Measurements from ENCODE around the gene KLHL29.

The KLHL29 gene

GRCh38 chr2:23651187-23652080 is 266.5 kb downstream of the KLHL29 start:
- no peak overlapping the region for H3K4me3 ChIP-seq (ENCODE audit: low read depth, low read length)
- DNase-seq (ENCODE audit: low read depth): no peak
- TF ChIP-seq, protein P1, sequence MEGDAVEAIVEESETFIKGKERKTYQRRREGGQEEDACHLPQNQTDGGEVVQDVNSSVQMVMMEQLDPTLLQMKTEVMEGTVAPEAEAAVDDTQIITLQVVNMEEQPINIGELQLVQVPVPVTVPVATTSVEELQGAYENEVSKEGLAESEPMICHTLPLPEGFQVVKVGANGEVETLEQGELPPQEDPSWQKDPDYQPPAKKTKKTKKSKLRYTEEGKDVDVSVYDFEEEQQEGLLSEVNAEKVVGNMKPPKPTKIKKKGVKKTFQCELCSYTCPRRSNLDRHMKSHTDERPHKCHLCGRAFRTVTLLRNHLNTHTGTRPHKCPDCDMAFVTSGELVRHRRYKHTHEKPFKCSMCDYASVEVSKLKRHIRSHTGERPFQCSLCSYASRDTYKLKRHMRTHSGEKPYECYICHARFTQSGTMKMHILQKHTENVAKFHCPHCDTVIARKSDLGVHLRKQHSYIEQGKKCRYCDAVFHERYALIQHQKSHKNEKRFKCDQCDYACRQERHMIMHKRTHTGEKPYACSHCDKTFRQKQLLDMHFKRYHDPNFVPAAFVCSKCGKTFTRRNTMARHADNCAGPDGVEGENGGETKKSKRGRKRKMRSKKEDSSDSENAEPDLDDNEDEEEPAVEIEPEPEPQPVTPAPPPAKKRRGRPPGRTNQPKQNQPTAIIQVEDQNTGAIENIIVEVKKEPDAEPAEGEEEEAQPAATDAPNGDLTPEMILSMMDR (IDR thresholded peaks at IDR 0.05; ENCODE audit: low read depth, low read length, missing control alignments): no peak

- no peak for DNase-seq (ENCODE audit: low read depth)
- TF ChIP-seq, protein P1 (IDR thresholded peaks at IDR 0.05; ENCODE audit: low read depth, low read length, missing control alignments): no peak
- H3K4me3 ChIP-seq (ENCODE audit: low read depth, low read length): no peak overlapping the region
Measured at GRCh38 chr2:23653326-23653725, 268.3 kb downstream of the KLHL29 start.

DNA sequence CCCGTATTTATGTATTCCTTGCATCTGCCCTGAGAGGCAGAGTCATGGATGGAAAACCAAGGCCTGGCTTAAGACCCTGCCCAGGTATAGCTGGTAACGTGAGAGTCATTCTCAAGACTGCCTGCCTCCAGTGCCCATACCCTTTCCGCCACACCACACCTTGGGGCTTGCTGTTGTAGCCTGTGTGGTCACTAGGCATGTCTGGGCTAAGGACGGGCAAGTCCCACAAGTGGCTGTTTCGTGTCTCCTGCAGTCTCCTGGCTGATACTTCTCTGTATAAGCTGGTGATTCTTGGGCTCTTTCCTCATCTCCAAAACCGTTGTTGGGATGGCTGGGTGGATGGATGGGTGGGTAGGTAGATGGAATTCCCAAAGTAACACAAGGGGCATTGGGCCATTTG is 269.8 kb downstream of the KLHL29 start:
- no peak for DNase-seq (ENCODE audit: low read depth)
- H3K4me3 ChIP-seq (ENCODE audit: low read depth, low read length): no peak overlapping the region
- TF ChIP-seq, protein P1 (IDR thresholded peaks at IDR 0.05; ENCODE audit: low read depth, low read length, missing control alignments): no peak

GRCh38 chr2:23655934-23656596 is 271.1 kb downstream of the KLHL29 start:
- DNase-seq (ENCODE audit: low read depth): no peak
- no peak overlapping the region for H3K4me3 ChIP-seq (ENCODE audit: low read depth, low read length)
- TF ChIP-seq, protein P1 (IDR thresholded peaks at IDR 0.05; ENCODE audit: low read depth, low read length, missing control alignments): no peak

DNA sequence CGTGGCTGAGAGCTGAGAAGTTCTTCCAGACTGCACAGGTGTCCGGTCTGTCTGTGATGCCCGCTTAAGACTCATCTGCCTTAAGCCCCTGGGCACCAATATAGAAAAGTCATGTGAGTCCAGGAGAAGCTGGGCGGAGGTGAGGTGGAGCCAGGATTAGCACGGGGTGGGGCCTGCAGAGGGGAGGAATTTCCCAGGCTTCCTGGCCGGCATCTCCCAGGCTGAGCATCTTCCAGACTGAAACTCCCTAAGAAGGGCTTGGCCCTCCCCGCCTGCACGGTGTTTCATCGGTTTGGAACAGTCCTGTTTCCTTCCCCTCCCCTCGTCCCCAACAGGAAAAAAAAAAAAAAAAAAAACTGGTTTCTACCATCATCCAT is 271.6 kb downstream of the KLHL29 start:
- H3K4me3 ChIP-seq (ENCODE audit: low read depth, low read length): no peak overlapping the region
- TF ChIP-seq, protein P1 (IDR thresholded peaks at IDR 0.05; ENCODE audit: low read depth, low read length, missing control alignments): no peak
- DNase-seq (ENCODE audit: low read depth): no peak

GRCh38 chr2:23657371-23657770 is 272.4 kb downstream of the KLHL29 start:
- no peak for DNase-seq (ENCODE audit: low read depth)
- TF ChIP-seq, protein P1 (IDR thresholded peaks at IDR 0.05; ENCODE audit: low read depth, low read length, missing control alignments): no peak
- H3K4me3 ChIP-seq (ENCODE audit: low read depth, low read length): no peak overlapping the region
